Activated T-cell treated with anti-CD3 and anti-CD28 coated beads, Interleukin-2, amount 50 U/mL, for 24 hours (primary cell): Measurements from ENCODE around the gene PIGB.
"Not testable (repeated sequence)": the region's sequence is repeated elsewhere in the genome, so short reads cannot be mapped to it uniquely, and the experiment has no call there.

Experiments used
- DNase-seq: peaks from one replicate; pipeline ENCODE4 v3.0.0-alpha.2; 2020
- H3K27ac Mint-ChIP-seq: 2 replicates; pipeline ENCODE4 v1.8.0; 2020; ENCODE audit warnings: mild to moderate bottlenecking, mixed read lengths
- H3K27me3 Mint-ChIP-seq: 2 replicates; pipeline ENCODE4 v1.8.0; 2020; ENCODE audit warnings: mixed read lengths
- H3K36me3 Mint-ChIP-seq: 2 replicates; pipeline ENCODE4 v1.8.0; 2020; ENCODE audit warnings: low read depth, mixed read lengths
- H3K4me1 Mint-ChIP-seq: 2 replicates; pipeline ENCODE4 v1.8.0; 2020; ENCODE audit warnings: low read depth, mixed read lengths
- H3K4me3 Mint-ChIP-seq: 2 replicates; pipeline ENCODE4 v1.8.0; 2020; ENCODE audit warnings: mild to moderate bottlenecking, moderate library complexity, mixed read lengths
- H3K9me3 Mint-ChIP-seq: 2 replicates; pipeline ENCODE4 v1.8.0; 2020; ENCODE audit warnings: mixed read lengths

Gene PIGB

GRCh38 chr15:55318588-55319494 is at the start of gene PIGB, which contains the start of gene PIGBOS1:
Gene PIGB (plus strand): TSS chr15:55319222. CDS start chr15:55319251, 29 bp downstream.
Gene PIGBOS1 (minus strand): TSS chr15:55319123. CDS start chr15:55317792, 1,331 bp downstream.
- peak; percentile 88 for DNase-seq
- H3K27me3 Mint-ChIP-seq = no peaks in the 10 kb centered on the region
- peaks cover 60% of the 10 kb centered on the region for H3K36me3 Mint-ChIP-seq
- peak within 1 kb of the TSS; percentile 97 for H3K4me3 Mint-ChIP-seq
- H3K9me3 Mint-ChIP-seq = no peaks in the 10 kb centered on the region
- peaks cover 64% of the 10 kb centered on the region for H3K4me1 Mint-ChIP-seq
- peak within 1 kb of the TSS; percentile 99 for H3K27ac Mint-ChIP-seq

GRCh38 chr15:55270291-55270690 is 48.7 kb upstream of the PIGB start:
- peaks cover 2% of the 10 kb centered on the region for H3K9me3 Mint-ChIP-seq
- peak overlapping the region; percentile 51 for H3K4me3 Mint-ChIP-seq
- peaks cover 90% of the 10 kb centered on the region for H3K4me1 Mint-ChIP-seq
- peaks cover 88% of the 10 kb centered on the region for H3K36me3 Mint-ChIP-seq
- H3K27me3 Mint-ChIP-seq = no peaks in the 10 kb centered on the region
- peak overlapping the region; percentile 90 for H3K27ac Mint-ChIP-seq
- no peak for DNase-seq

GRCh38 chr15:55276324-55276723 is 42.7 kb upstream of the PIGB start:
- no peak for DNase-seq
- Mint-ChIP-seq H3K27me3 (no peaks in the 10 kb centered on the region), H3K27ac (peak overlapping the region; percentile 97), H3K4me3 (peak overlapping the region; percentile 52), H3K9me3 (peaks cover 2% of the 10 kb centered on the region), H3K4me1 (peaks cover 87% of the 10 kb centered on the region), H3K36me3 (peaks cover 77% of the 10 kb centered on the region)

GRCh38 chr15:55277116-55277564 is 41.9 kb upstream of the PIGB start:
- peaks cover 89% of the 10 kb centered on the region for H3K4me1 Mint-ChIP-seq
- H3K4me3 Mint-ChIP-seq = peak overlapping the region; percentile 52
- H3K27ac Mint-ChIP-seq = peak overlapping the region; percentile 97
- no peaks in the 10 kb centered on the region for H3K27me3 Mint-ChIP-seq
- H3K36me3 Mint-ChIP-seq = peaks cover 79% of the 10 kb centered on the region
- H3K9me3 Mint-ChIP-seq = peaks cover 2% of the 10 kb centered on the region
- DNase-seq = peak; percentile 57

GRCh38 chr15:55277715-55278114 is 41.3 kb upstream of the PIGB start:
- Mint-ChIP-seq H3K27ac (peak overlapping the region; percentile 97), H3K36me3 (peaks cover 82% of the 10 kb centered on the region), H3K9me3 (peaks cover 1% of the 10 kb centered on the region), H3K27me3 (no peaks in the 10 kb centered on the region), H3K4me3 (peak overlapping the region; percentile 52), H3K4me1 (peaks cover 89% of the 10 kb centered on the region)
- DNase-seq = no peak

- Mint-ChIP-seq H3K9me3 (no peaks in the 10 kb centered on the region), H3K27ac (peak overlapping the region; percentile 97), H3K4me1 (peaks cover 91% of the 10 kb centered on the region), H3K27me3 (no peaks in the 10 kb centered on the region), H3K36me3 (peaks cover 82% of the 10 kb centered on the region), H3K4me3 (peak overlapping the region; percentile 37)
- no peak for DNase-seq
These were observed 39.8 kb upstream of the PIGB start for GRCh38 chr15:55279100-55279745.

GRCh38 chr15:55279746-55280351 is 39.2 kb upstream of the PIGB start:
- Mint-ChIP-seq H3K4me1 (peaks cover 95% of the 10 kb centered on the region), H3K27ac (peak overlapping the region; percentile 97), H3K9me3 (no peaks in the 10 kb centered on the region), H3K4me3 (peak overlapping the region; percentile 57), H3K27me3 (no peaks in the 10 kb centered on the region), H3K36me3 (peaks cover 84% of the 10 kb centered on the region)
- DNase-seq = peak; percentile 54

- peak overlapping the region; percentile 27 for H3K4me3 Mint-ChIP-seq
- H3K27ac Mint-ChIP-seq = peak overlapping the region; percentile 97
- peaks cover 95% of the 10 kb centered on the region for H3K4me1 Mint-ChIP-seq
- not testable (repeated sequence) for H3K9me3 Mint-ChIP-seq, DNase-seq, H3K27me3 Mint-ChIP-seq
- H3K36me3 Mint-ChIP-seq = peaks cover 84% of the 10 kb centered on the region
These were observed 38.4 kb upstream of the PIGB start for GRCh38 chr15:55280589-55280988.

GRCh38 chr15:55281517-55282228 is 37.3 kb upstream of the PIGB start:
- H3K36me3 Mint-ChIP-seq = peaks cover 86% of the 10 kb centered on the region
- DNase-seq = no peak

GRCh38 chr15:55282284-55282833 is 36.7 kb upstream of the PIGB start:
- H3K4me1 Mint-ChIP-seq = peaks cover 94% of the 10 kb centered on the region
- no peaks in the 10 kb centered on the region for H3K27me3 Mint-ChIP-seq
- DNase-seq = no peak
- no peaks in the 10 kb centered on the region for H3K9me3 Mint-ChIP-seq
- peak overlapping the region; percentile 69 for H3K4me3 Mint-ChIP-seq
- H3K36me3 Mint-ChIP-seq = peaks cover 86% of the 10 kb centered on the region
- peak overlapping the region; percentile 97 for H3K27ac Mint-ChIP-seq

More at GRCh38 chr15:55281517-55282228, 37.3 kb upstream of the PIGB start:
- Mint-ChIP-seq H3K27ac (peak overlapping the region; percentile 97), H3K4me1 (peaks cover 96% of the 10 kb centered on the region), H3K4me3 (peak overlapping the region; percentile 69), H3K9me3 (no peaks in the 10 kb centered on the region), H3K27me3 (no peaks in the 10 kb centered on the region)

GRCh38 chr15:55283379-55284147 is 35.5 kb upstream of the PIGB start:
- no peaks in the 10 kb centered on the region for H3K9me3 Mint-ChIP-seq
- peaks cover 88% of the 10 kb centered on the region for H3K36me3 Mint-ChIP-seq
- H3K27me3 Mint-ChIP-seq = no peaks in the 10 kb centered on the region

GRCh38 chr15:55284426-55284825 is 34.6 kb upstream of the PIGB start:
- H3K4me3 Mint-ChIP-seq = peak overlapping the region; percentile 96
- H3K9me3 Mint-ChIP-seq = no peaks in the 10 kb centered on the region
- H3K4me1 Mint-ChIP-seq = peaks cover 89% of the 10 kb centered on the region
- no peaks in the 10 kb centered on the region for H3K27me3 Mint-ChIP-seq
- H3K27ac Mint-ChIP-seq = peak overlapping the region; percentile 83
- no peak for DNase-seq
- peaks cover 88% of the 10 kb centered on the region for H3K36me3 Mint-ChIP-seq

More at GRCh38 chr15:55283379-55284147, 35.5 kb upstream of the PIGB start:
- Mint-ChIP-seq H3K4me1 (peaks cover 95% of the 10 kb centered on the region), H3K27ac (peak overlapping the region; percentile 97), H3K4me3 (peak overlapping the region; percentile 69)
- DNase-seq = no peak
